HG02763 (cell line): ENCODE results near the gene SEMA5A.

Experiments
- ATAC-seq: cut with Tn5 transposase; IDR thresholded peaks from one replicate; pipeline ENCODE4 v1.9.1; 2021; ENCODE audit warnings: mild to moderate bottlenecking, moderate library complexity; ENCODE audit not compliant: unreplicated experiment

Gene SEMA5A

GRCh38 chr5:9284272-9284671 is 261.6 kb downstream of the SEMA5A start:
- no peak for ATAC-seq

GRCh38 chr5:9283473-9283872 is 262.4 kb downstream of the SEMA5A start:
- no peak for ATAC-seq

GRCh38 chr5:9283021-9283420 is 262.9 kb downstream of the SEMA5A start:
- ATAC-seq, result no peak

- no peak for ATAC-seq
Observed at GRCh38 chr5:9282211-9282610, 263.7 kb downstream of the SEMA5A start.

- no peak for ATAC-seq
Observed at GRCh38 chr5:9279774-9280173, 266.1 kb downstream of the SEMA5A start.

- no peak for ATAC-seq
Observed at GRCh38 chr5:9278921-9279603, 266.8 kb downstream of the SEMA5A start.

- ATAC-seq, result no peak
Observed at GRCh38 chr5:9269014-9269413, 276.9 kb downstream of the SEMA5A start.

- no peak for ATAC-seq
Observed at GRCh38 chr5:9268226-9268625, 277.6 kb downstream of the SEMA5A start.

GRCh38 chr5:9265441-9266287 is 280.2 kb downstream of the SEMA5A start:
- no peak for ATAC-seq

GRCh38 chr5:9264301-9264700 is 281.6 kb downstream of the SEMA5A start:
- ATAC-seq, result no peak

GRCh38 chr5:9263656-9264055 is 282.2 kb downstream of the SEMA5A start:
- no peak for ATAC-seq

- no peak for ATAC-seq
Observed at GRCh38 chr5:9251379-9251980, 294.4 kb downstream of the SEMA5A start.

- ATAC-seq, result no peak
Observed at GRCh38 chr5:9249231-9249630, 296.6 kb downstream of the SEMA5A start.

GRCh38 chr5:9245071-9245470 is 300.8 kb downstream of the SEMA5A start:
- ATAC-seq, result no peak

- no peak for ATAC-seq
Observed at GRCh38 chr5:9244417-9244816, 301.5 kb downstream of the SEMA5A start.

- no peak for ATAC-seq
Observed at GRCh38 chr5:9241479-9242305, 304.2 kb downstream of the SEMA5A start.

- ATAC-seq, result no peak
Observed at GRCh38 chr5:9240431-9240830, 305.4 kb downstream of the SEMA5A start.

- ATAC-seq, result no peak
Observed at GRCh38 chr5:9239626-9240025, 306.2 kb downstream of the SEMA5A start.

- no peak for ATAC-seq
Observed at GRCh38 chr5:9239071-9239470, 306.8 kb downstream of the SEMA5A start.

GRCh38 chr5:9233712-9234111 is 312.2 kb downstream of the SEMA5A start:
- no peak for ATAC-seq

- no peak for ATAC-seq
Observed at GRCh38 chr5:9233035-9233434, 312.8 kb downstream of the SEMA5A start.
